Large intestine (tissue), 3 donors: ENCODE data around the gene PIGU. TPM values are rescaled to one million over a fixed set of nuclear protein-coding genes. Genes with fewer than 3 reads are reported as not detected.
"Not testable (repeated sequence)": the region's sequence is repeated elsewhere in the genome, so short reads cannot be mapped to it uniquely, and the experiment has no call there.

ENCODE experiments used
- DNase-seq, 2 donors: peaks; one replicate each; pipeline versions ENCODE4 v3.0.0 to v3.0.0-alpha.2; 2013
- H3K27ac ChIP-seq: one replicate; pipeline ENCODE4 v1.5.1; 2013; ENCODE audit warnings: low read length
- H3K27me3 ChIP-seq: 2 replicates; pipeline ENCODE4 v1.6.1; 2013; ENCODE audit warnings: low read length; ENCODE audit not compliant: control insufficient read depth, insufficient read depth
- H3K36me3 ChIP-seq: 2 replicates; pipeline ENCODE4 v1.6.1; 2013; ENCODE audit warnings: low read length; ENCODE audit not compliant: control insufficient read depth, insufficient read depth
- H3K4me1 ChIP-seq: one replicate; pipeline ENCODE4 v1.6.1; 2013; ENCODE audit warnings: low read length; ENCODE audit not compliant: control insufficient read depth, insufficient read depth
- H3K4me3 ChIP-seq: one replicate; pipeline ENCODE4 v1.5.1; 2013; ENCODE audit warnings: low read length
- H3K9me3 ChIP-seq: one replicate; pipeline ENCODE4 v1.6.1; 2013; ENCODE audit warnings: mild to moderate bottlenecking, low read depth, low read length, moderate library complexity; ENCODE audit not compliant: control insufficient read depth
- WGBS: methylation state at CpG from one replicate; pipeline ENCODE4 v1.1.5; 2013; ENCODE audit warnings: low lambda C conversion rate; ENCODE audit not compliant: insufficient coverage; 5-methylcytosine and 5-hydroxymethylcytosine counted together
- polyA plus RNA-seq: library from polyadenylated mRNA; unstranded; fragments of 120-200 nt; gene quantifications from one replicate; pipeline ENCODE4 v1.2.1, GENCODE V29; 2013

Gene PIGU
- polyA plus RNA-seq, 1 donor: 25.3 TPM

- H3K36me3 ChIP-seq: peaks cover 18% of the 10 kb centered on the region
- peak overlapping the region; percentile 93 for H3K27ac ChIP-seq
- H3K9me3 ChIP-seq, DNase-seq, H3K4me3 ChIP-seq, H3K27me3 ChIP-seq: not testable (repeated sequence)
- WGBS: no CpG with 5 or more reads among the region's 10 CpGs
- peaks cover 31% of the 10 kb centered on the region for H3K4me1 ChIP-seq
Measured at GRCh38 chr20:34713944-34714515, 37.1 kb upstream of the PIGU start.

- peaks cover 36% of the 10 kb centered on the region for H3K4me1 ChIP-seq
- peak overlapping the region; percentile 93 for H3K27ac ChIP-seq
- peaks cover 18% of the 10 kb centered on the region for H3K36me3 ChIP-seq
- no peaks in the 10 kb centered on the region for H3K9me3 ChIP-seq
- DNase-seq: peak; percentile 82 to 89
- no peak overlapping the region for H3K4me3 ChIP-seq
- peaks cover 3% of the 10 kb centered on the region for H3K27me3 ChIP-seq
- no CpG with 5 or more reads among the region's 1 CpG for WGBS
Measured at GRCh38 chr20:34713194-34713943, 36.5 kb upstream of the PIGU start.

GRCh38 chr20:34712525-34713192 is 35.8 kb upstream of the PIGU start:
- Histone ChIP-seq H3K27me3 (peaks cover 3% of the 10 kb centered on the region), H3K9me3 (no peaks in the 10 kb centered on the region), H3K27ac (peak overlapping the region; percentile 93), H3K4me1 (peaks cover 36% of the 10 kb centered on the region), H3K4me3 (no peak overlapping the region), H3K36me3 (peaks cover 18% of the 10 kb centered on the region)
- WGBS: 100% methylated on average over 1 of the region's 5 CpGs
- DNase-seq: peak; percentile 58 to 77

- peaks cover 3% of the 10 kb centered on the region for H3K27me3 ChIP-seq
- H3K4me3 ChIP-seq: no peak overlapping the region
- H3K9me3 ChIP-seq: no peaks in the 10 kb centered on the region
- no peak for DNase-seq
- peaks cover 44% of the 10 kb centered on the region for H3K4me1 ChIP-seq
- peaks cover 18% of the 10 kb centered on the region for H3K36me3 ChIP-seq
- WGBS: no CpG with 5 or more reads among the region's 3 CpGs
- H3K27ac ChIP-seq: peak overlapping the region; percentile 93
Measured at GRCh38 chr20:34711813-34712430, 35.0 kb upstream of the PIGU start.

- Histone ChIP-seq H3K27ac (no peak overlapping the region), H3K4me1 (peaks cover 47% of the 10 kb centered on the region), H3K4me3 (no peak overlapping the region), H3K9me3 (no peaks in the 10 kb centered on the region), H3K27me3 (peaks cover 3% of the 10 kb centered on the region), H3K36me3 (peaks cover 15% of the 10 kb centered on the region)
- 95% methylated on average over 3 of the region's 9 CpGs for WGBS
- DNase-seq: no peak
Measured at GRCh38 chr20:34710861-34711574, 34.1 kb upstream of the PIGU start.

GRCh38 chr20:34710568-34710839 is 33.6 kb upstream of the PIGU start:
- H3K4me3 ChIP-seq: peak overlapping the region; percentile 39
- H3K4me1 ChIP-seq: peaks cover 52% of the 10 kb centered on the region
- H3K36me3 ChIP-seq: peaks cover 11% of the 10 kb centered on the region
- H3K27ac ChIP-seq: no peak overlapping the region
- no peaks in the 10 kb centered on the region for H3K9me3 ChIP-seq
- peaks cover 3% of the 10 kb centered on the region for H3K27me3 ChIP-seq
- no peak for DNase-seq

GRCh38 chr20:34709831-34710567 is 33.1 kb upstream of the PIGU start:
- DNase-seq: peak in 1 of 2 donors; percentile 67
- peaks cover 7% of the 10 kb centered on the region for H3K36me3 ChIP-seq
- no peaks in the 10 kb centered on the region for H3K9me3 ChIP-seq
- peaks cover 3% of the 10 kb centered on the region for H3K27me3 ChIP-seq
- H3K27ac ChIP-seq: peak overlapping the region; percentile 64
- H3K4me3 ChIP-seq: peak overlapping the region; percentile 59
- WGBS: 40% methylated on average over 1 of the region's 61 CpGs
- peaks cover 57% of the 10 kb centered on the region for H3K4me1 ChIP-seq

- DNase-seq: peak; percentile 68 to 91
- Histone ChIP-seq H3K27ac (peak overlapping the region; percentile 64), H3K9me3 (no peaks in the 10 kb centered on the region), H3K4me1 (peaks cover 60% of the 10 kb centered on the region), H3K27me3 (peaks cover 3% of the 10 kb centered on the region), H3K36me3 (peaks cover 4% of the 10 kb centered on the region), H3K4me3 (peak overlapping the region; percentile 59)
- WGBS: no CpG with 5 or more reads among the region's 64 CpGs
Measured at GRCh38 chr20:34709044-34709830, 32.3 kb upstream of the PIGU start.

GRCh38 chr20:34708621-34709043 is 31.7 kb upstream of the PIGU start:
- DNase-seq: peak; percentile 47 to 54
- peak overlapping the region; percentile 64 for H3K27ac ChIP-seq
- WGBS: no CpG with 5 or more reads among the region's 22 CpGs

More at GRCh38 chr20:34708621-34709043, 31.7 kb upstream of the PIGU start:
- peaks cover 56% of the 10 kb centered on the region for H3K4me1 ChIP-seq
- no peaks in the 10 kb centered on the region for H3K36me3 ChIP-seq
- H3K27me3 ChIP-seq: peaks cover 3% of the 10 kb centered on the region
- peak overlapping the region; percentile 59 for H3K4me3 ChIP-seq
- no peaks in the 10 kb centered on the region for H3K9me3 ChIP-seq
